ENCODE data around the gene SLC8B1.

DNA sequence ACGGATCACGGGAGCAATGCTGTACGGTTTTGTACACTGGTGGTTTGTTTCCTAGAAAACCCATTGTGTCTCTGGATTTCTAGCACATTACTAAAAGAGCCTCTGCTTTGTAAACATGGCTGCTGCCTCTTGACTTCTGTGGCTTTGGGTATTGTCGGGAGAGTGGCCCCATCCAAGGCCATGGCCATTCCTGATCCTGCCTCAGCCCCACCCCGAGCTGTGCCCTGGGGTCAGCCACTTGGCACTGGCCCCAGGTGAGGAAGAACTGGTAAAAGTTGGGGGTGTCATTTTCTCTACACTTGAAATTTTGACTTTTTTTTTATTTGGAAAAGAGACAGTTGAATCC is 36.5 kb downstream of the SLC8B1 start:
- TF ChIP-seq, protein P1, sequence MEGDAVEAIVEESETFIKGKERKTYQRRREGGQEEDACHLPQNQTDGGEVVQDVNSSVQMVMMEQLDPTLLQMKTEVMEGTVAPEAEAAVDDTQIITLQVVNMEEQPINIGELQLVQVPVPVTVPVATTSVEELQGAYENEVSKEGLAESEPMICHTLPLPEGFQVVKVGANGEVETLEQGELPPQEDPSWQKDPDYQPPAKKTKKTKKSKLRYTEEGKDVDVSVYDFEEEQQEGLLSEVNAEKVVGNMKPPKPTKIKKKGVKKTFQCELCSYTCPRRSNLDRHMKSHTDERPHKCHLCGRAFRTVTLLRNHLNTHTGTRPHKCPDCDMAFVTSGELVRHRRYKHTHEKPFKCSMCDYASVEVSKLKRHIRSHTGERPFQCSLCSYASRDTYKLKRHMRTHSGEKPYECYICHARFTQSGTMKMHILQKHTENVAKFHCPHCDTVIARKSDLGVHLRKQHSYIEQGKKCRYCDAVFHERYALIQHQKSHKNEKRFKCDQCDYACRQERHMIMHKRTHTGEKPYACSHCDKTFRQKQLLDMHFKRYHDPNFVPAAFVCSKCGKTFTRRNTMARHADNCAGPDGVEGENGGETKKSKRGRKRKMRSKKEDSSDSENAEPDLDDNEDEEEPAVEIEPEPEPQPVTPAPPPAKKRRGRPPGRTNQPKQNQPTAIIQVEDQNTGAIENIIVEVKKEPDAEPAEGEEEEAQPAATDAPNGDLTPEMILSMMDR (IDR thresholded peaks at IDR 0.05; ENCODE audit: low read length), result no peak
- no peak for TF ChIP-seq EZH2 (IDR thresholded peaks at IDR 0.05; ENCODE audit: borderline replicate concordance, low read length)
